Fibroblast of villous mesenchyme (primary cell): ENCODE data around the gene KIAA0753. TPM values are rescaled to one million over a fixed set of nuclear protein-coding genes. Genes with fewer than 3 reads are reported as not detected.
A peak's percentile ranks its signal among the peaks of the same experiment; 100 is the strongest.

Experiments used
- DNase-seq: peaks from one replicate; pipeline ENCODE4 v3.0.0-alpha.2; 2010; ENCODE audit warnings: low read depth
- H3K4me3 ChIP-seq: 2 replicates; pipeline ENCODE4 v1.5.1; 2011; ENCODE audit warnings: low read depth, mild to moderate bottlenecking, low read length
- CTCF ChIP-seq: IDR thresholded peaks from 2 replicates; pipeline ENCODE4 v1.5.1; 2012; ENCODE audit warnings: low read depth, mild to moderate bottlenecking, low read length; ENCODE audit not compliant: insufficient read depth
- total RNA-seq: library from RNA; depleted of rRNA; stranded (reverse); fragments of >200 nt; gene quantifications from 2 replicates; pipeline ENCODE4 v1.2.3, GENCODE V29; 2012

Gene KIAA0753
- total RNA-seq, 1 donor, result 23.3 TPM

DNA sequence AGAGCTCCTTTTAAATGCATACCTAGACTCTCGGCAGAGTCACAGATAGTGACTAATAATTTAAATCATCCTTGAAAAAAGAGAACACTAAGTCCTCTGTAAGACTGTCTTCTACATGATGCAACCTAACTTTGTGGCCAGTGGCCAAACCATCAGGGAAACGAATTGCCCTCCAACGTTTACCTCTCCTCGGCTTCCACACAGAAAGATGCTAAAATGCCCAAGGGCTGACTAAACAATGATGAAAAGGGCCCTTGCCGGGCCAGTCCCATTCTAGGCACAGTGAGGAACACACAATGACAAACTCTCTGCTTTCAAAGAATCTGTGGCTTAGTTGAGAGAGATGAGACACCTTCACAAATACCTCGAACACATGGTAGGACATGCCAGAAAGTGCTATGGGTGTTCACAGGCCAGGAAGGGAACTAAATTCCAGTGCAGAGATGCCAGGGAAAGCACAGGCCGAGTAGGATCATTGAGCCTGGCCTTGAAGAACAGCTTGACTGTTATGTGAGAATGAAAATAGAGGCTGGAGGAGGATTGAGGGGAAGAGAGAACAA is 48.8 kb downstream of the KIAA0753 start:
- TF ChIP-seq CTCF, result no peak
- no peak overlapping the region for H3K4me3 ChIP-seq
- peak; percentile 66 for DNase-seq

GRCh38 chr17:6589266-6589946 is 51.1 kb downstream of the KIAA0753 start:
- H3K4me3 ChIP-seq, result no peak overlapping the region
- DNase-seq, result no peak
- no peak for TF ChIP-seq CTCF

GRCh38 chr17:6588165-6588564 is 52.3 kb downstream of the KIAA0753 start:
- DNase-seq, result no peak
- no peak for TF ChIP-seq CTCF
- no peak overlapping the region for H3K4me3 ChIP-seq

DNA sequence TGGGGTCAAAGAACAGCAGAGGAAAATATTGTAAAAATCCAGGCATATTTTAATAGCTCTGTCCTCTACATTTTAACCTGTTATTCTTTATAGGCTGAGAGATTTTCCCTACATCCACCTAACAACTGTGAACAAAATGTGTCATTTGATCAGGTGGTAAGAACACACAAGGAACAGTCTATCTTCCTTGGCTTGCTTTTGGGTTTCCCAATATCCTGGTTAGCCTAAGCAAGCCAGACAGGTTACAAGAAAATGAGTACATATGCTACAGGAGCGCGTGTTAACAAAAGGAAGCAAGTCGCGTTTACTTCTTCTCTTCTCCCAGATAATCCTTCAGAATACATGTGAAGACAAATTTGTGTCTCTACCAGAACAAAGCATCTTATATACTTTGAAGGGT is 53.2 kb downstream of the KIAA0753 start:
- no peak for DNase-seq
- no peak overlapping the region for H3K4me3 ChIP-seq
- TF ChIP-seq CTCF, result no peak

- DNase-seq, result no peak
- TF ChIP-seq CTCF, result no peak
- no peak overlapping the region for H3K4me3 ChIP-seq
Measured at GRCh38 chr17:6583411-6583810, 57.1 kb downstream of the KIAA0753 start.

GRCh38 chr17:6580625-6581024 is 59.9 kb downstream of the KIAA0753 start:
- TF ChIP-seq CTCF, result no peak
- H3K4me3 ChIP-seq, result no peak overlapping the region
- no peak for DNase-seq

DNA sequence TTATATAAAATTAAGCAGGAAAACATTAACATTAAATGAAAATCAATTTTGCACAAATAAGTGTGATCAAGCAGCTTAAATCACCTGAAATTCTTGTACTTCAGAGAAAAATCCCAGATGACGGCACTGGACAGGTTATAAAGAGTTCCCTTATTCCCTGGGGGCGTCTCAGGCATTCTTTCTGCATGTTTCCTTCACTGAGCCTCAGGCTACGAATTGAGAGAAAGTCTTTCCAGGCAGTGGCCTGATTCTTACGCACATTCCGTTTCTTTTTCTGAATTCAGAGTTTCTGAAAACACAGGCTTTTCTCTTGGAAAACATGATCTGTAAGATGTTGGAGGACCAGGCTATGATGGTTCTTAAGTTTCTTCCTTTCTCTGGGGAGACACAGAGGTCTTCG is 62.0 kb downstream of the KIAA0753 start:
- no peak for TF ChIP-seq CTCF
- no peak overlapping the region for H3K4me3 ChIP-seq
- DNase-seq, result no peak
